PFSK-1 (cell line): ENCODE measurements around the gene CT47C1.

Experiments used
- POLR2AphosphoS5 ChIP-seq: IDR thresholded peaks from 2 replicates; pipeline ENCODE4 v1.6.1; 2012; ENCODE audit warnings: low read depth, mild to moderate bottlenecking, control low read depth, low read length, moderate library complexity
- SIN3A ChIP-seq: IDR thresholded peaks from 2 replicates; pipeline ENCODE4 v1.6.1; 2012; ENCODE audit warnings: mild to moderate bottlenecking, low read length, moderate library complexity, borderline replicate concordance; ENCODE audit not compliant: insufficient read depth

DNA sequence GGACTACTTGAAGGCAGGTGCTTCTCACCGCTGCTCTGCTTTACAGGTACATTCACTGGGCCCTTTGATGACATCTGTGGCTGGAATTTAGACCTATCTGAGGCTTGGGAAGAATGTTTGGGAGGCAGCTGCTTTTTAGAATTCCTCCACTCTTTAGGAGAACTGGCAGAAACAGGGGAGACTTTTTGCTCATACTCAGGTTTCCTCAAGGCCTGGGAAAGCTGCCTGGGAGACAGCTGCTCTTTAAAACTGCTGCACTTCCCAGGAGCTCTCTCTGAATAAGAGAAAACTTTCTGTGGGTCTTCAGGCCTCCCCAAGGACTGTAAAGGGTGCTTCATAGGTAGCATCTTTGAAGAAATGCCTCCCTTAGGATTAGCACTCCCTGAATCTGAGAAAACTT is 14.3 kb downstream of the CT47C1 start:
- TF ChIP-seq SIN3A (no peak), POLR2AphosphoS5 (no peak)
